Suprapubic skin (tissue), 4 donors: ENCODE results near the gene GDPD5.

ENCODE experiments used
- EP300 ChIP-seq: sonication (generic); formaldehyde crosslinking; IDR thresholded peaks from one replicate; pipeline ENCODE4 v1.6.1; 2017; ENCODE audit warnings: antibody characterized with exemption
- POLR2A ChIP-seq, 2 donors: fragments of 450-650 bp; IDR thresholded peaks; one replicate each; pipeline ENCODE4 v1.6.1; 2017; ENCODE audit warnings: antibody characterized with exemption in 2 of 2, mild to moderate bottlenecking in 2 of 2, moderate library complexity in 2 of 2
- POLR2AphosphoS5 ChIP-seq, 3 donors: sonication (generic); formaldehyde crosslinking; IDR thresholded peaks; one replicate each; pipeline ENCODE4 v1.6.1; 2017; ENCODE audit warnings: antibody characterized with exemption in 3 of 3
- TF ChIP-seq, protein P1 (sequence below), 2 donors: fragments of 200-600 bp in 1 of 2; fragments of 450-650 bp in 1 of 2; sonication (generic) in 1 of 2; IDR thresholded peaks; one replicate each; pipeline ENCODE4 v1.5.1; 2016 to 2019; ENCODE audit warnings: antibody characterized with exemption in 2 of 2, mild to moderate bottlenecking in 1 of 2, moderate library complexity in 1 of 2

DNA sequence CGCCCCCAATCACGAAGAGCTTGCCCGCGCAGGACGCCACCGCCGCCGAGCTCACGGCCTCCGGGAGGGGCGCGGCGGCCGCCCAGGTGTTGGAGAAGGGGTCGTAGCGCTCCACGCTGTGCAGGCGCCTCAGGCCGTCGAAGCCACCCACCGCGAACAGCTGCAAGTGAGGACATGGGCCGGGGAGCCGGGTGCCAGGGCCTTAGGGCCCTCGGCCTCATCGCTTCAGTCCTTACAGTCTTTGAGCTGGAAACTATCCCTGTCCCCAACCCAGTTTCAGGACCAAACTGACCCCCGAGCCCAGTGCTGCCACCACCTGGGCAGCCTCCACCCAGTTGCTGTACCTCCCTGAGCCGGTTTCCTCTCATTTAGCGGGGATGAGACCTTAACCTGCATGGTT, 100.3 kb downstream of the GDPD5 start:
- no peak for TF ChIP-seq POLR2A (IDR thresholded peaks at IDR 0.05)
- TF ChIP-seq, protein P1, sequence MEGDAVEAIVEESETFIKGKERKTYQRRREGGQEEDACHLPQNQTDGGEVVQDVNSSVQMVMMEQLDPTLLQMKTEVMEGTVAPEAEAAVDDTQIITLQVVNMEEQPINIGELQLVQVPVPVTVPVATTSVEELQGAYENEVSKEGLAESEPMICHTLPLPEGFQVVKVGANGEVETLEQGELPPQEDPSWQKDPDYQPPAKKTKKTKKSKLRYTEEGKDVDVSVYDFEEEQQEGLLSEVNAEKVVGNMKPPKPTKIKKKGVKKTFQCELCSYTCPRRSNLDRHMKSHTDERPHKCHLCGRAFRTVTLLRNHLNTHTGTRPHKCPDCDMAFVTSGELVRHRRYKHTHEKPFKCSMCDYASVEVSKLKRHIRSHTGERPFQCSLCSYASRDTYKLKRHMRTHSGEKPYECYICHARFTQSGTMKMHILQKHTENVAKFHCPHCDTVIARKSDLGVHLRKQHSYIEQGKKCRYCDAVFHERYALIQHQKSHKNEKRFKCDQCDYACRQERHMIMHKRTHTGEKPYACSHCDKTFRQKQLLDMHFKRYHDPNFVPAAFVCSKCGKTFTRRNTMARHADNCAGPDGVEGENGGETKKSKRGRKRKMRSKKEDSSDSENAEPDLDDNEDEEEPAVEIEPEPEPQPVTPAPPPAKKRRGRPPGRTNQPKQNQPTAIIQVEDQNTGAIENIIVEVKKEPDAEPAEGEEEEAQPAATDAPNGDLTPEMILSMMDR (IDR thresholded peaks at IDR 0.05): no peak
- no peak for TF ChIP-seq EP300
- TF ChIP-seq POLR2AphosphoS5 (IDR thresholded peaks at IDR 0.05): no peak
